ENCODE measurements around the gene UNC13B. TPM values are rescaled to one million over a fixed set of nuclear protein-coding genes. Genes with fewer than 3 reads are reported as not detected.

UNC13B gene
- total and polyA plus RNA-seq, 2 of the 13 experiments (the other 11 are each of a cell fraction or from before 2014, with no cell fraction given), result 14.0 to 18.3 TPM

DNA sequence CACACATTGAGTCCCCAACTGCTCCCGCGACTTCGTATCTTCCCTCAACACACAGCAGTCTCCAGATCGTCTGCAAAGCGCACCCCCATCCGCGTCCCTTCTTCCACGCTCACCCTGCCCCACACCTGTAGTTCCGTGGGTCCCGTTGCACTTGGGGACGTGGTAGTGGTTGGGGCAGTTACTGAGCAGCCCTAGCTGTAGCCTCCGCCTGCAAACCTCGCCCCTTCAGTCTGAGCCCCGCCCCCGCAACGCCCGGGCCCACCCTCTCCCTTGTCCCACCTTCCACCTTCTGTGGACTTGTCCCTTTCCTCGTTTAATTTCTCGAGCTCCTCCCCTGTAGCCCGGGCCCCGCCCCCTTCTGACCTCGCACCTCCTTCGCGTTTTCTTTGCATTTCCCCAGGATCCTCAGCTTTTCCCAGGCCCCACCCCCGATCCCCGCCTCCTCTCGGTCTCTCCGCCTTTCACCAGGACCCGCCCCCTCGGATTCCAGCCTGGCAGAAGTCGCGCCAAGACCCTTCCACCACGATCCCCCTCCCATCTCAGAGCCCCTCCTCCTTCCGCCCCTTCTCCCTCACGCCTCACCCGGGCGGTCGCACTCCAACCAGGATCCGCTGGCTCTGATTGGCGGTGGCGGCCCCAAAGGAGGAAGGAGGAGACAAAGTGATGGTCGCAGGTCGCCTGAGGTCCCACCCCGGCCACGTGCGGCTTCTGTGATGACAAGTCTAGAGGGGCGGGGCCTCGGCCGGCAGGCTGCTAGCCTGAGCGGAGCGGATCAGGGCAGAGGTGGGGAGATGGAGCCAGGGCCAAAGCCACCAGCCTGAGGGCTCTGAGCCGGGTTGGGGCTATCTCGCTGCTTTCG is 45.9 kb upstream of the UNC13B start, which contains the start of gene ATOSB:
TSS of gene ATOSB (minus strand) at position 183 of the 859 bp plus-strand sequence. CDS start 7,588 bp downstream, outside the sequence.
- Histone ChIP-seq H3K9me3 (ENCODE audit: low read length) (no peaks in the 10 kb centered on the region), H3K9ac (ENCODE audit: insufficient read depth, low read depth, low read length) (peak within 1 kb of the TSS; percentile 62), H3K36me3 (replicated peaks in 1 of 2; ENCODE audit: control insufficient read depth in 1 of 2, insufficient read depth in 2 of 2, low read length in 2 of 2) (no peaks in the 10 kb centered on the region), H4K20me1 (ENCODE audit: insufficient read depth, low read length) (no peaks in the 10 kb centered on the region), H3K27ac (ENCODE audit: extremely low read length, insufficient read depth, low read length) (peak within 1 kb of the TSS; percentile 56), H3K4me1 (ENCODE audit: insufficient read depth, low read length) (peaks cover 35% of the 10 kb centered on the region), H2AFZ (ENCODE audit: low read length) (peak within 1 kb of the TSS; percentile 48), H3K4me2 (ENCODE audit: low read depth, low read length) (peak within 1 kb of the TSS; percentile 100), H3K27me3 (ENCODE audit: control insufficient read depth in 1 of 2, insufficient read depth in 2 of 2, low read length in 2 of 2) (no peaks in the 10 kb centered on the region; a peak in 1 of 5 replicates), H3K4me3 (replicated peaks in 1 of 3; ENCODE audit: insufficient read depth in 1 of 3, low read depth in 2 of 3, low read length in 3 of 3) (peak within 1 kb of the TSS; percentile 78 to 96 (median 79)), H3K79me2 (ENCODE audit: insufficient read depth, low read length) (no peaks in the 10 kb centered on the region)
- no TSS peak for BruUV-seq (replicated peaks)
- FAIRE-seq, result peak; percentile 73
- peak; percentile 80 for ATAC-seq
- ChIA-PET POLR2A (interaction anchor here (0.8 to 2.9 kb wide), 9 partner anchors 13 to 307 kb away, joined by 3 to 34 read pairs (median 7); partner anchors contain the start of genes FANCG, PIGO, STOML2 and UNC13B), CTCF (ENCODE audit: low intra/inter-chr PET ratio, low total read pairs) (interaction anchor here (2.2 to 2.9 kb wide), 2 partner anchors 143 to 362 kb away, joined by 14 to 40 read pairs; no protein-coding TSS in a partner anchor)
- in situ Hi-C loops (cut with HindIII; ENCODE audit: extremely low pct_ligation_motif_present, low pct_unique_long_range_greater_than_20kb) (loop anchor here (5.0 to 10.0 kb wide), 3 partner anchors 141 to 539 kb away; partner anchors contain the start of genes CCDC107, RMRP and SIT1), intact Hi-C loops (cut with micrococcal nuclease; ENCODE audit: unreplicated experiment) (loop anchor here (1.0 to 5.0 kb wide), 3 partner anchors 142 to 361 kb away; no protein-coding TSS in a partner anchor)
- WGBS (ENCODE audit: low lambda C conversion rate), result 1% methylated on average over 40 of the region's 54 CpGs
- DNase-seq (ENCODE audit: low spot score), result peak; percentile 90
- no peak for TF ChIP-seq MAZ (IDR thresholded peaks at IDR 0.05; ENCODE audit: borderline replicate concordance, low read depth, low read length)
- 0 out of 2 replicates have a peak, but pooled peaks have one; percentile 24 for TF ChIP-seq MAZ (CRISPR knock-in tag; IDR thresholded peaks at IDR 0.05; ENCODE audit: low read depth)
- TF ChIP-seq GABPA (IDR thresholded peaks at IDR 0.05; ENCODE audit: low read depth, low read length), result no peak
- 0 out of 2 replicates have a peak, but pooled peaks have one; percentile 20 for TF ChIP-seq GABPA (CRISPR knock-in tag; IDR thresholded peaks at IDR 0.05; ENCODE audit: low read depth)
- TF ChIP-seq NFIB (CRISPR knock-in tag; IDR thresholded peaks at IDR 0.05; ENCODE audit: borderline replicate concordance), result no peak
- TF ChIP-seq ZNF790 (CRISPR knock-in tag; IDR thresholded peaks at IDR 0.05; ENCODE audit: borderline replicate concordance), result peak; percentile 64; the same call in 1 of the 2 replicates
- TF ChIP-seq ZNF326 (CRISPR knock-in tag; IDR thresholded peaks at IDR 0.05; ENCODE audit: borderline replicate concordance), result no peak
- TF ChIP-seq ZNF605 (CRISPR knock-in tag; IDR thresholded peaks at IDR 0.05), result no peak
- TF ChIP-seq, protein P1, sequence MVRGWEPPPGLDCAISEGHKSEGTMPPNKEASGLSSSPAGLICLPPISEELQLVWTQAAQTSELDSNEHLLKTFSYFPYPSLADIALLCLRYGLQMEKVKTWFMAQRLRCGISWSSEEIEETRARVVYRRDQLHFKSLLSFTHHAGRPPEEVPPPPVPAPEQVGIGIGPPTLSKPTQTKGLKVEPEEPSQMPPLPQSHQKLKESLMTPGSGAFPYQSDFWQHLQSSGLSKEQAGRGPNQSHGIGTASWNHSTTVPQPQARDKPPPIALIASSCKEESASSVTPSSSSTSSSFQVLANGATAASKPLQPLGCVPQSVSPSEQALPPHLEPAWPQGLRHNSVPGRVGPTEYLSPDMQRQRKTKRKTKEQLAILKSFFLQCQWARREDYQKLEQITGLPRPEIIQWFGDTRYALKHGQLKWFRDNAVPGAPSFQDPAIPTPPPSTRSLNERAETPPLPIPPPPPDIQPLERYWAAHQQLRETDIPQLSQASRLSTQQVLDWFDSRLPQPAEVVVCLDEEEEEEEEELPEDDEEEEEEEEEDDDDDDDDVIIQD (CRISPR knock-in tag; IDR thresholded peaks at IDR 0.05; ENCODE audit: low read depth), result peak; percentile 55; the same call in 1 of the 2 replicates
- peak; percentile 44; the same call in 1 of the 2 replicates for TF ChIP-seq MXD4 (CRISPR knock-in tag; IDR thresholded peaks at IDR 0.05)
- TF ChIP-seq, protein P2, sequence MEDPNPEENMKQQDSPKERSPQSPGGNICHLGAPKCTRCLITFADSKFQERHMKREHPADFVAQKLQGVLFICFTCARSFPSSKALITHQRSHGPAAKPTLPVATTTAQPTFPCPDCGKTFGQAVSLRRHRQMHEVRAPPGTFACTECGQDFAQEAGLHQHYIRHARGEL (CRISPR knock-in tag; IDR thresholded peaks at IDR 0.05), result no peak
- peak; percentile 53; the same call in 1 of the 2 replicates for TF ChIP-seq TGIF2 (CRISPR knock-in tag; IDR thresholded peaks at IDR 0.05)
- TF ChIP-seq ZNF138 (CRISPR knock-in tag; IDR thresholded peaks at IDR 0.05; ENCODE audit: low read depth), result no peak
- TF ChIP-seq ZNF619 (CRISPR knock-in tag; IDR thresholded peaks at IDR 0.05), result 0 out of 2 replicates have a peak, but pooled peaks have one; percentile 47
- no peak for TF ChIP-seq PAF1 (CRISPR knock-in tag; IDR thresholded peaks at IDR 0.05)
- TF ChIP-seq, protein P3, sequence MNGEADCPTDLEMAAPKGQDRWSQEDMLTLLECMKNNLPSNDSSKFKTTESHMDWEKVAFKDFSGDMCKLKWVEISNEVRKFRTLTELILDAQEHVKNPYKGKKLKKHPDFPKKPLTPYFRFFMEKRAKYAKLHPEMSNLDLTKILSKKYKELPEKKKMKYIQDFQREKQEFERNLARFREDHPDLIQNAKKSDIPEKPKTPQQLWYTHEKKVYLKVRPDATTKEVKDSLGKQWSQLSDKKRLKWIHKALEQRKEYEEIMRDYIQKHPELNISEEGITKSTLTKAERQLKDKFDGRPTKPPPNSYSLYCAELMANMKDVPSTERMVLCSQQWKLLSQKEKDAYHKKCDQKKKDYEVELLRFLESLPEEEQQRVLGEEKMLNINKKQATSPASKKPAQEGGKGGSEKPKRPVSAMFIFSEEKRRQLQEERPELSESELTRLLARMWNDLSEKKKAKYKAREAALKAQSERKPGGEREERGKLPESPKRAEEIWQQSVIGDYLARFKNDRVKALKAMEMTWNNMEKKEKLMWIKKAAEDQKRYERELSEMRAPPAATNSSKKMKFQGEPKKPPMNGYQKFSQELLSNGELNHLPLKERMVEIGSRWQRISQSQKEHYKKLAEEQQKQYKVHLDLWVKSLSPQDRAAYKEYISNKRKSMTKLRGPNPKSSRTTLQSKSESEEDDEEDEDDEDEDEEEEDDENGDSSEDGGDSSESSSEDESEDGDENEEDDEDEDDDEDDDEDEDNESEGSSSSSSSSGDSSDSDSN (CRISPR knock-in tag; IDR thresholded peaks at IDR 0.05), result no peak
- TF ChIP-seq ZNF282 (IDR thresholded peaks at IDR 0.05; ENCODE audit: partially characterized antibody), result no peak
- TF ChIP-seq, protein P4, sequence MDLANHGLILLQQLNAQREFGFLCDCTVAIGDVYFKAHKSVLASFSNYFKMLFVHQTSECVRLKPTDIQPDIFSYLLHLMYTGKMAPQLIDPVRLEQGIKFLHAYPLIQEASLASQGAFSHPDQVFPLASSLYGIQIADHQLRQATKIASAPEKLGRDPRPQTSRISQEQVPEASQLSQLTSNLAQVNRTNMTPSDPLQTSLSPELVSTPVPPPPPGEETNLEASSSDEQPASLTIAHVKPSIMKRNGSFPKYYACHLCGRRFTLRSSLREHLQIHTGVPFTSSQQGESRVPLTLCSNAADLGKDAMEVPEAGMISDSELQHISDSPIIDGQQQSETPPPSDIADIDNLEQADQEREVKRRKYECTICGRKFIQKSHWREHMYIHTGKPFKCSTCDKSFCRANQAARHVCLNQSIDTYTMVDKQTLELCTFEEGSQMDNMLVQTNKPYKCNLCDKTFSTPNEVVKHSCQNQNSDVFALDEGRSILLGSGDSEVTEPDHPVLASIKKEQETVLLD (CRISPR knock-in tag; IDR thresholded peaks at IDR 0.05; ENCODE audit: low read depth), result no peak
